Hematopoietic multipotent progenitor cell (in vitro differentiated cells): Measurements from ENCODE around the gene SLC2A4RG. TPM values are rescaled to one million over a fixed set of nuclear protein-coding genes. Genes with fewer than 3 reads are reported as not detected.

Source experiments
- DNase-seq, 3 donors: peaks; one replicate each; pipeline ENCODE4 v3.0.0-alpha.2; 2011 to 2015; ENCODE audit warnings: low read depth in 2 of 3, low spot score in 2 of 3
- total RNA-seq: library from RNA; depleted of rRNA; stranded (reverse); fragments of >200 nt; gene quantifications from one replicate; pipeline ENCODE4 v1.2.3, GENCODE V29; 2012

Gene SLC2A4RG
- total RNA-seq = 14.3 TPM

- DNase-seq = peak; percentile 47 to 69 (median 50)
Measured at GRCh38 chr20:63739130-63740069, at the start of gene SLC2A4RG. SLC2A4RG (plus strand) TSS chr20:63739776; CDS start chr20:63739913, 137 bp downstream.

GRCh38 chr20:63690003-63690897 is 49.3 kb upstream of the SLC2A4RG start:
- DNase-seq = no peak

- no peak for DNase-seq
Measured at GRCh38 chr20:63690898-63691710, 48.5 kb upstream of the SLC2A4RG start.

GRCh38 chr20:63691711-63692435 is 47.7 kb upstream of the SLC2A4RG start:
- DNase-seq = no peak

GRCh38 chr20:63692436-63693082 is 47.0 kb upstream of the SLC2A4RG start:
- no peak for DNase-seq

GRCh38 chr20:63693083-63693732 is 46.4 kb upstream of the SLC2A4RG start:
- no peak for DNase-seq

GRCh38 chr20:63693733-63694583 is 45.6 kb upstream of the SLC2A4RG start:
- DNase-seq = no peak

GRCh38 chr20:63694584-63695423 is 44.8 kb upstream of the SLC2A4RG start:
- no peak for DNase-seq

GRCh38 chr20:63695424-63696305 is 43.9 kb upstream of the SLC2A4RG start:
- DNase-seq = no peak

GRCh38 chr20:63696306-63696627 is 43.3 kb upstream of the SLC2A4RG start:
- peak in 2 of 3 donors; percentile 83 to 89 for DNase-seq

- DNase-seq = no peak
Measured at GRCh38 chr20:63696628-63697356, 42.8 kb upstream of the SLC2A4RG start, which contains the start of gene TNFRSF6B. TNFRSF6B (plus strand) TSS chr20:63696652; CDS start chr20:63696768, 116 bp downstream.

GRCh38 chr20:63697357-63697867 is 42.2 kb upstream of the SLC2A4RG start:
- peak in 1 of 3 donors; percentile 40 for DNase-seq

- no peak for DNase-seq
Measured at GRCh38 chr20:63697868-63698545, 41.6 kb upstream of the SLC2A4RG start.

- DNase-seq = no peak
Measured at GRCh38 chr20:63698739-63699465, 40.7 kb upstream of the SLC2A4RG start.
